Vagina (tissue), 2 donors: ENCODE results near the gene GPC2. TPM values are rescaled to one million over a fixed set of nuclear protein-coding genes. Genes with fewer than 3 reads are reported as not detected.
"Not testable (repeated sequence)": the region's sequence is repeated elsewhere in the genome, so short reads cannot be mapped to it uniquely, and the experiment has no call there.

Experiments used
- DNase-seq, 2 donors: peaks; one replicate each; pipeline ENCODE4 v3.0.0-alpha.2; 2017; ENCODE audit errors: extremely low spot score in 2 of 2
- H3K27ac ChIP-seq: fragments of 200-600 bp; sonication (generic); one replicate; pipeline ENCODE4 v1.5.1; 2019
- H3K27me3 ChIP-seq: fragments of 200-600 bp; sonication (generic); one replicate; pipeline ENCODE4 v1.5.1; 2019
- H3K36me3 ChIP-seq, 2 donors: fragments of 200-600 bp; sonication (generic); one replicate each; pipeline ENCODE4 v1.5.1; 2017 to 2019
- H3K4me1 ChIP-seq: fragments of 200-600 bp; sonication (generic); one replicate; pipeline ENCODE4 v1.5.1; 2019
- H3K4me3 ChIP-seq, 2 donors: fragments of 200-600 bp; sonication (generic); 1 replicate in 1 of 2; 2 replicates in 1 of 2; pipeline ENCODE4 v1.5.1; 2016 to 2019
- H3K9me3 ChIP-seq: fragments of 200-600 bp; sonication (generic); one replicate; pipeline ENCODE4 v1.5.1; 2019
- POLR2A ChIP-seq, 2 donors: fragments of 450-650 bp; IDR thresholded peaks; one replicate each; pipeline ENCODE4 v1.6.1; 2017; ENCODE audit warnings: antibody characterized with exemption in 2 of 2, mild to moderate bottlenecking in 2 of 2, moderate library complexity in 2 of 2
- POLR2AphosphoS5 ChIP-seq, 2 donors: sonication (generic); formaldehyde crosslinking; IDR thresholded peaks; one replicate each; pipeline ENCODE4 v1.9.0; 2017; ENCODE audit warnings: antibody characterized with exemption in 2 of 2, mild to moderate bottlenecking in 2 of 2, low read depth in 1 of 2; ENCODE audit not compliant: insufficient read depth in 1 of 2
- intact Hi-C: fragments of 100-400 bp; cut with DNase I; formaldehyde crosslinking; loops from one replicate; pipeline ENCODE4 v1.15.1; 2023
- total RNA-seq: library from RNA; depleted of rRNA; stranded (reverse); fragments of >200 nt; gene quantifications from one replicate; pipeline ENCODE4 v1.2.3, GENCODE V29; 2016
- TF ChIP-seq, protein P1 (sequence below), 3 experiments: fragments of 450-650 bp in 2 of 3; fragments of 200-600 bp in 1 of 3; sonication (generic) in 1 of 3; IDR thresholded peaks; one replicate each; pipeline ENCODE4 v1.5.1; 2017 to 2019; ENCODE audit warnings: antibody characterized with exemption in 3 of 3, mild to moderate bottlenecking in 2 of 3, moderate library complexity in 2 of 3

The GPC2 gene, protein sequence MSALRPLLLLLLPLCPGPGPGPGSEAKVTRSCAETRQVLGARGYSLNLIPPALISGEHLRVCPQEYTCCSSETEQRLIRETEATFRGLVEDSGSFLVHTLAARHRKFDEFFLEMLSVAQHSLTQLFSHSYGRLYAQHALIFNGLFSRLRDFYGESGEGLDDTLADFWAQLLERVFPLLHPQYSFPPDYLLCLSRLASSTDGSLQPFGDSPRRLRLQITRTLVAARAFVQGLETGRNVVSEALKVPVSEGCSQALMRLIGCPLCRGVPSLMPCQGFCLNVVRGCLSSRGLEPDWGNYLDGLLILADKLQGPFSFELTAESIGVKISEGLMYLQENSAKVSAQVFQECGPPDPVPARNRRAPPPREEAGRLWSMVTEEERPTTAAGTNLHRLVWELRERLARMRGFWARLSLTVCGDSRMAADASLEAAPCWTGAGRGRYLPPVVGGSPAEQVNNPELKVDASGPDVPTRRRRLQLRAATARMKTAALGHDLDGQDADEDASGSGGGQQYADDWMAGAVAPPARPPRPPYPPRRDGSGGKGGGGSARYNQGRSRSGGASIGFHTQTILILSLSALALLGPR
- 7.4 TPM for total RNA-seq

DNA sequence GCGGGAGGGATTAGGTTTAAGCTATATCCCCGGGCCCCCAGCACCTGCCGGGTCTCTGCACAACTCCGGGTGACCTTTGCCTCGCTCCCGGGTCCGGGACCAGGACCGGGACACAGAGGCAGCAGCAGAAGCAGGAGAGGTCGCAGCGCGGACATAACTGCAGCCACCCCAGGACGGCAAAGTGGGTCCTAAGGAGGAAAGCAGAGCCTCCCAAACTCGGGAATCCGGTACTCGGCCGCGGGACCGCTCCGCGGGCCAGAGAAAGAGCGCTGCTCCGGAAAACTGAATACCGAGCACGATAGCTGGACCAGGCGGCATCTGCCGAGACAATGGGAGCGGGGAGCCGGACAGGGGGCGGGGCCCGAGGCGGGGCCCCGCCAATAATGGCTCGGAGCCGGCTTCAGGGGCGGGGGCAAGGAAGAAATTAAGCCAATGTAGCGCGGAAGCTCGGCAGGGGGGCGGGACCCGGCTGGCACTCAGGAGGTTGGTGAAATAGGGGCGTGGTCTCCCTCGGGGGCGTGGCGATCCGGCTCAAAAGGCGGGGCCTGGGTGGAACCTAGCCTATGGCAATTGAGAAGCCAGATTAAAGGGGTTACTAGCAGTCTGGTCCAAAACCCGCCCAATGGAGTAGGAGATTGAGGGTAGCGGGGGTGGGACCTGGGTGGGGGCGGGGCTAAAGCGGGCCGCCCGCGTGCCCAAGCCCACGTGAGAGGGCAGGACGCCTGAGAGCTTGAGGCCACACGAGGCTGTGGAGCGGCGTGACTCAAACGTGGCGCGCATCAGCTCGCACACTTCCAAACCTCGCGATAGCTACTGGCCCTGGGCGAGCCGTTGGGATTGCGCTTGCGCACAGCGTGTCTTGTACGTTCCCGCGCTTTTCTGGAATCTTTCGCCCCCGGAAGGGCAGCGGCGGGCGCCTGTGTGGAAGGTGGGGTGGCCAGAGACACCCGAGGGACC lies at the start of gene GPC2, which contains the start of gene STAG3:
Gene GPC2, minus strand, starts transcription at position 337 of the 957 bp plus-strand sequence. Its CDS starts 182 bp downstream, at position 155.
Gene STAG3, plus strand, starts transcription at position 874 of the 957 bp plus-strand sequence. CDS start 2,639 bp downstream, outside the sequence.
- Histone ChIP-seq H3K27me3 (no peaks in the 10 kb centered on the region), H3K36me3 (no peaks in the 10 kb centered on the region), H3K27ac (peak within 1 kb of the TSS; percentile 46), H3K4me1 (peaks cover 14% of the 10 kb centered on the region), H3K9me3 (no peaks in the 10 kb centered on the region), H3K4me3 (peak within 1 kb of the TSS; percentile 49 to 50)
- no peak for DNase-seq
- TF ChIP-seq POLR2AphosphoS5 (IDR thresholded peaks at IDR 0.05; ENCODE audit: insufficient read depth in 1 of 2, low read depth in 1 of 2) (no peak), POLR2A (IDR thresholded peaks at IDR 0.05) (no peak)
- TF ChIP-seq, protein P1, sequence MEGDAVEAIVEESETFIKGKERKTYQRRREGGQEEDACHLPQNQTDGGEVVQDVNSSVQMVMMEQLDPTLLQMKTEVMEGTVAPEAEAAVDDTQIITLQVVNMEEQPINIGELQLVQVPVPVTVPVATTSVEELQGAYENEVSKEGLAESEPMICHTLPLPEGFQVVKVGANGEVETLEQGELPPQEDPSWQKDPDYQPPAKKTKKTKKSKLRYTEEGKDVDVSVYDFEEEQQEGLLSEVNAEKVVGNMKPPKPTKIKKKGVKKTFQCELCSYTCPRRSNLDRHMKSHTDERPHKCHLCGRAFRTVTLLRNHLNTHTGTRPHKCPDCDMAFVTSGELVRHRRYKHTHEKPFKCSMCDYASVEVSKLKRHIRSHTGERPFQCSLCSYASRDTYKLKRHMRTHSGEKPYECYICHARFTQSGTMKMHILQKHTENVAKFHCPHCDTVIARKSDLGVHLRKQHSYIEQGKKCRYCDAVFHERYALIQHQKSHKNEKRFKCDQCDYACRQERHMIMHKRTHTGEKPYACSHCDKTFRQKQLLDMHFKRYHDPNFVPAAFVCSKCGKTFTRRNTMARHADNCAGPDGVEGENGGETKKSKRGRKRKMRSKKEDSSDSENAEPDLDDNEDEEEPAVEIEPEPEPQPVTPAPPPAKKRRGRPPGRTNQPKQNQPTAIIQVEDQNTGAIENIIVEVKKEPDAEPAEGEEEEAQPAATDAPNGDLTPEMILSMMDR (IDR thresholded peaks at IDR 0.05): no peak
- intact Hi-C loops: no loop called here

DNA sequence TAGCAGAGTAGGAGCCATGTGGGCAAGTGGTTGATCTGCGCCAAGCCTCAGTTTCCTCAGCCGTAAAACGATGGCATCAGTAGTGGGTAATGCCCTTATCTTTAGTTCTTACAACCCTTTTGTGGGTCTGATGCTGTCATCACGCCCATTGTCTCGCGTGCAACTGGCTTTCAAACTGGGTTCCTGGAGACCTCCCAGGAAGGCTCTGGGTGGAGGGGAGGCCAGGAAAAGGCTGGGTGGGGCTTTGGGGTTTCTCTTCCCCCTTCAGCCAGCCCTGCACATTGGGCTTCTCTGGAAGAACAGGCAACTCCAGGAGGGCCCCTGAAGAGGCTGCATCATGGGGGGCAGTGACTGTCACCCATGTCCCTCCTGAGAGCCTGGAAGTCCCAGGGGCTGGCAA lies 47.7 kb upstream of the GPC2 start:
- H3K36me3 ChIP-seq, H3K27me3 ChIP-seq, H3K4me1 ChIP-seq, DNase-seq, H3K27ac ChIP-seq, H3K9me3 ChIP-seq, intact Hi-C loops, H3K4me3 ChIP-seq: not testable (repeated sequence)

DNA sequence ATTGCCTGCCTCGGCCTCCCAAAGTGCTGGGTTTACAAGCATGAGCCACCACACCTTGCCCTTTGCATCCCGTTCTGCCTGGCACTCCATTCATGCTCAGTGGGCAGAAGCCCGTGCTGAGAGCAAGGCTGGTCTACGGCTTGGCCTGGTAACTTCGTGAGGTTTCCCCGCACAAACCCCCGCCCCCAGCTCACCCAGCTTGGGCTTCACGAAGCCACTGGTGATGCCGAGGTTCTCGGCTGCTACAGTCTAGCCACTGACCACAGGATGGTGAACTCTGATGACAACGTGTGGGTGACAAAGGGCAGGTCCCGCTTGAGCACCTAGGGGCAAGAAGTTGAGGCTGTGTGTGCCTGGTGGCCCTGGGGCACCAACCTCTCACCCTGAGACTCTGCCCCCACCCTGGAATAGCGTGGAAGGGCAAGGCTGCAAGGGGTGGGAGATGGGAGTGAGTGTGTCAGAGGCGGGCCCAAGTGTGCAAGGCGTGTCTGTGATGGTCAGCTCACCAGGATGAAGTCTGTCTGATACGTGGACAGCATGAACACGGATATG lies 46.3 kb upstream of the GPC2 start:
- intact Hi-C loops, H3K9me3 ChIP-seq, H3K36me3 ChIP-seq, H3K27me3 ChIP-seq, H3K4me1 ChIP-seq, H3K27ac ChIP-seq, DNase-seq, H3K4me3 ChIP-seq: not testable (repeated sequence)

DNA sequence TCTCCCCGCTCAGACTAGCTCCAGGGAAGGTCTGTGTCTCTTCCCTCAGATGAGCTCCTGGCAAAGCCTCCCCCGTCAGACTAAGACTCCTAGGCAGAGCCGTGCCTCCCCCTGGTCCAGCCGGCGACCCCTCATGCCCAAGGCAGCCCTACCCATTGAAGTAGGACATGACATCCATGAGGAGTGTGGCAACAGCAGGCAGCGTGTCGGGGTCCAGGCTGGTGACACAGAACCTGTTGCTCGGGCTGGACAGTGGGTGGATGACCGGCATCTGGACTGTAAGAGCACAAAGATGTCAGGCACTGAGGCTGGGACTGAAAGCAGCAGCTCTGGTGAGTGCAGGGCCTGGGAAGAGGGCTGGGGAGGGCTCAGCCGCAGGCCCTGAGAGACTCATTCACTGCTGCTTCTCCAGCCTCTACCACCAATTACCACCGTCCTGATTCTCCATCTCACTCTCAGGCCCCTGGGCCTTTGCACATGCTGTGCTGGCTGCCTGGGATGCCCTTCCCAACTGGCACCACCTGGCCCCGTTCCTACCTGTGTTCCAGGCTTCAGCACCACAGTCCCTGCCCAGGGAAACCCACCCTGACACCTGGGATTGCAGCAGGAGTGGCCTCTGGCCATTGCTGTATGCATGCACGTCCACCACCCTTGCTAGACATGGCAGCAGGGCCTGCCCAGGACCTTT lies 45.4 kb upstream of the GPC2 start:
- DNase-seq: no peak
- Histone ChIP-seq H3K9me3 (no peaks in the 10 kb centered on the region), H3K27ac (no peak overlapping the region), H3K27me3 (no peaks in the 10 kb centered on the region), H3K36me3 (no peaks in the 10 kb centered on the region), H3K4me1 (no peaks in the 10 kb centered on the region), H3K4me3 (no peak overlapping the region)
- TF ChIP-seq, protein P1 (IDR thresholded peaks at IDR 0.05): no peak
- TF ChIP-seq POLR2AphosphoS5 (IDR thresholded peaks at IDR 0.05; ENCODE audit: insufficient read depth in 1 of 2, low read depth in 1 of 2) (no peak), POLR2A (IDR thresholded peaks at IDR 0.05) (no peak)
- intact Hi-C loops: no loop called here

DNA sequence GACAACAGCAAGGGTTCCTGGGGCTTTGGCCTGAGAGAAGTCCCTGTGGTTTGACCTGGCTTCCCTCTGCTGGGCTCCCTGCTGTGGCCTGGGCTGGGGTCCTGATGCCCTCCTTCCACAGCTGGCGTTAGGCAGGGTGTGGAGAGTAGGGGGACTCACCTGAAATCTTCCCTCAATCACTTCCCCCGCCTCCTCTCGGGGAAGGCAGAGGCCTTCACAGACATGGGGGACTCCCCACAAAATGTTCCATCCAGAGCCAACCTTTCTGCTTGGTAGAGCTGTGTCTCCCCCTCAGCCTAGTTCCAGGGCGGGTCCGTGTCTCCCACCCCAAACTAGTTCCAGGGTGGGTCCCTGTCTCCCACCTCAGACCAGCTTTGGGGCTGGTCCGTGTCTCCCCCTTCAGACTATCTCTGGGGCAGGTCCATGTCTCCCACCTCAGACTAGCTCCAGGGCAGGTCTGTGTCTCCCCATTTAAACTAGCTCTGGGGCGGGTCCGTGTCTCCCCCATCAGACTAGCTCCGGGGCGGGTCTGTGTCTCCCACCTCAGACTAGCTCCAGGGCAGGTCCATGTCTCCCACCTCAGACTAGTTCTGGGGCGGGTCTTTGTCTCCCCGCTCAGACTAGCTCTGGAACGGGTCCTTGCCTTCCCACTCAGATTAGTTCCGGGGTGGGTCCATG lies 44.7 kb upstream of the GPC2 start:
- Histone ChIP-seq H3K4me1 (no peaks in the 10 kb centered on the region), H3K36me3 (no peaks in the 10 kb centered on the region), H3K27me3 (no peaks in the 10 kb centered on the region), H3K27ac (peak overlapping the region; percentile 13), H3K4me3 (no peak overlapping the region), H3K9me3 (no peaks in the 10 kb centered on the region)
- DNase-seq: no peak
- intact Hi-C loops: no loop called here
- TF ChIP-seq POLR2AphosphoS5 (IDR thresholded peaks at IDR 0.05; ENCODE audit: insufficient read depth in 1 of 2, low read depth in 1 of 2) (no peak), POLR2A (IDR thresholded peaks at IDR 0.05) (no peak)
- TF ChIP-seq, protein P1 (IDR thresholded peaks at IDR 0.05): no peak
